GM12878 (cell line): Measurements from ENCODE around the gene GPR78.

ENCODE experiments used
- BRCA1 ChIP-seq: IDR thresholded peaks from 2 replicates; pipeline ENCODE4 v1.6.1; 2011; ENCODE audit warnings: low read depth, low read length, improper control_type of control experiment
- FOS ChIP-seq: IDR thresholded peaks from 3 replicates; pipeline ENCODE4 v1.6.1; 2011; ENCODE audit warnings: borderline replicate concordance; ENCODE audit not compliant: insufficient read length; ENCODE audit errors: extremely low read depth
- POLR2A ChIP-seq: IDR thresholded peaks from 2 replicates; pipeline ENCODE4 v1.6.1; 2011; ENCODE audit warnings: low read depth, mild to moderate bottlenecking, low read length

- TF ChIP-seq POLR2A (no peak), FOS (no peak), BRCA1 (no peak)
These were observed 8.2 kb upstream of the GPR78 start for GRCh38 chr4:8571702-8572685.
